Measurements from ENCODE around the gene ENGASE.
"Not testable (repeated sequence)": the region's sequence is repeated elsewhere in the genome, so short reads cannot be mapped to it uniquely, and the experiment has no call there.

ENGASE gene

DNA sequence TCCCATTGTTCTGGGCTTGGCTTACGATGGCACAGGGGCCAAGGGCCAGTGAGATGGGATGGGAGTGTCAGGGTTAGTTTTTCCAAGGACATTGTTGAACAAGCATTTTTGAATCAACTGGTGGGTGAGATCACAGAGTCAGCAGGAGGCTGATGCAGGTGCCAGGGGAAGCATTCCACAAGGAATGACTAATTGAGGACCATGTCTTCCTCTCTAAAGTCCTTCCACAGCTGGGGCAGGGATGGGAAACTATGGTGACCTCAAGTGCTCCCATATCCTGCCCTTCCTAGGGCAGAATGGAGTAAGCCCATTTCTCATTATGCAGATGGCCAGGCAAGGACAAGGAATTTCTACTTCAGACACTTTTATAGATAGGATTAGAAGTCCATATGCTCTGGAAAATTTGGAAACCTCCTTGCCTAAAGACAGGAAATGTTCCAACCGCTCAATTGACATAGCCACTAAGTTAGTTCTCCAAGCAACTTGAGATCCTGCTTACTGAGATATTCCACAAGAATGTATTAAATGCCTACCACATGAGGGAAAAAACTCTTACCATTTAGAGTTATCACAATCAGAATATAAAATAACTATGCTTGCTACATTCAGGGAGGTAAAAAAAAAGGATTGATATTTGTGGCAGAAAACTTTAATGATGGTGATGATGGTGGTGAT, 21.2 kb upstream of the ENGASE start:
- DNase-seq, result no peak

DNA sequence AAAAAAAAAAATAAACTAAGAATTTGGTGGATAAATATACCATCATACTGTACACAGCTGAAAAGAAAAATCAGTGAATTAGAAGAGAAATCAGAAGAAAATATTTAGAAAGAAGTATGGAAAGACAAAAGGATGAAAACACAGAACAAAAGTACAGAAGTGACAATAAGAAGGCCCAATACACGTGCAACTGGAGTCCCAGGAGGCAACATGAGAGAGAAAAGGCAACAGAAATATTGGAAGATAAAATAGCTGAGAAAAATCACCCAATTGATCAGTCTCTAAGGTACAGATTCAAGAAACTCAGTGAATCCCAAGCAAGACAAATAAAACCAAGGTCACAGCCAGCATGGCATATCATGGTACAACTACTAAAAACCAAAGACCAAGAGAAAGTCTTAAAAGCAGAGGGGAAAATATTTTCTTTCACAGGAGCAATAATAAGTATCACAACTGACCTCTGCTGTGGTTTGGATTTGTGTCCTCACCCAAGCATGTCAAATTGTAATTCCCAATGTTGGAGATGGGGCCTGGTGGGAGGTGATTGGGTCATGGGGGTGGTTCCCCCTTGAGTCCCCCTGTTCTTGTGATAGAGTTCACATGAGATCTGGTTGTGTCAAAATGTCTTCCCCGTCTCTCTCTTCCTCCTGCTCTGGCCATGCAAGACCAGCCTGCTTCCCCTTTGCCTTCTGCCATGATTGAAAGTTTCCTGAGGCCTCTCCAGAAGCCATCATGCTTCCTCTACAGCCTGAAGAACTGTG, 20.2 kb upstream of the ENGASE start:
- no peak for DNase-seq

DNA sequence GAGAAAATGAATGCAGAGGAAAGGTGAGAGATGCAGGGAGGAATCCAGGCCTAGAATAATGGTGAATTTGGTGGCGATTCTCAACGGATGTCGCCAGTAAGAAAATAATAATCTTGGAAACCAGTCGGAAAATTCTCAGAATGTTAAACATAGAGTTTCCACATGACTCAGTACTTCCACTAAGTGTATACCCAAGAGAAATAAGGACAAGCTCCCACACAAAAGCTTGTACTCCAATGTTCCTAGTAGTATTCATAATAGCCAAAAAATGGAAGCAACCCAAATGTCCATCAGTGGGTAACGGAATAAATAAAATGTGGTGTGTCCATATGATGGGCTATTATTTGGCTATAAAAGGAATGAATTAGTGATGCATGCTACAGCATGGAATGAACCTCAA, 19.4 kb upstream of the ENGASE start:
- no peak for DNase-seq

DNA sequence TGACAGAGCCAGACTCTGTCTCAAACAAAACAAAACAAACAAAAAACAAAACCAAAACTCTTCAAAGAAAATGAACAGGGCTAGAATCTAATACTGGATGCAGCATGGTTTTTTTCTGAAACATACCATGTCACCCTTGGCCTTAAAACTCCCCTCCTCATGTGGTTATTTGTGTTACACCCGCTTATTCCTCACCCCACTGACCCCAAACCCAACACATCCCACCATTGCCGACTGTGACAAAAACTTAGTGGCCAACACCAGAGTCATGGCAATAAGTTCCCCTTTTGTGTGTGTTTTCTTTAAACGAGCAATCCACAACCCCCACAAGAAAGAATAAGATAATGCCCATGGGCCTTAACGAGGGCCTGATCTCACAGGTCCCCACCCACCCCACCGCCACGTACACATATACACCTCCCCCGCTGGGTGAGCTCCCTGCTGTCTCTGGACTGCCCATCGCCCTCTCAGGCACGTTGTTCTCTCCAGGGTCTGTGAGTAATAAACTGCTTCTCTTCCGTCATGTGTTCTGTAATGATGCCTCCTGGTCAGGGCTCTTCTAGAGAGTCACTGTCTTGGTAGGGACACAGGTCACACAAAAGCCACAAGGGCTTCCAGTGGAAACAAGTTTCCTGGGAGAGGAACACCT, 16.8 kb upstream of the ENGASE start:
- no peak for DNase-seq

- no peak for DNase-seq
Observed at GRCh38 chr17:79062691-79063090, 11.9 kb upstream of the ENGASE start.

DNA sequence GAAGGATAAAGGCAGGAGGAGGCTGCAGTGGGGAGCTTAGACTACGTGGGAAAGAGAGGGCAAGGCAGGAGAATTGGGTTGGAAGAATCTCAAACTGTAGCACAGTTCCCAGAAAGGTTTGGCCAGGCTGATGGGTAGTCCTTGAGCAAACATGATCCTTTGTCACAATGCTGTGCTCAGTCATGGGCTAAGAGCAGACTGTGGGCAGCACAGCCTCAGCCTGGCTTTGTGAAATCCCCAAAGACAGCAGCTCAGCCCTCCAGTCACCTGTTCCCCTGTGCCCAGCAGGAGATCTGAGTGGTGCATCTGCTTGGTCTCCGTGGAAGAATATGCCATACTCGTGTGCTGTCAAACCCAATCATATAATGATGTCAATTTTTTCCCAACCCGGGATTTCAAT, 10.6 kb upstream of the ENGASE start:
- DNase-seq, result no peak

DNA sequence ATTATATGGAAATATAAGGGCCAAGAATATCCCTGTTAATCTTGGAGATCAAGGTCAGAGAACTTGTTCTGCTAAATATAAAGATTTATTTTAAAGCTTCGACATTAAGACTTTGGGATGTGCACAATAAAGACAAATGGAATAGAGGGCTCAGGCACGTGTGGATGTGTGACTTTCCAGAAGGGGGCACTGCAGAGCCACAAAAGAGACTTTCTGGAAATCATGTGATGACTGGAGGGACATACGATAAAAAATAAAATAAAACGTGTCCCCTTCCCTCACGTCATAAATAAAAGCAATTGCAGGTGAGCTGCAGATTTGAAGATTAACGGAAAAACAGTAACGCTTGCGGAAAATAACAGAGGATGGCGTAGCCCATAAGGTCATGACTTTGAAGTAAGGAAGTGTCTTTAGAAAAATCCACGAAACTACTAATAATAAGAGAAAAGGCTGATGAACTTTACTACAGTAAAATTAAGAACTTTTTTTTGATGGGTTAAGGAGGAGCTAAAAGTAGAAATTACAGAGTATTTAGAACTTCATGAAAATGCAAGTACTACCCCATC, 9.4 kb upstream of the ENGASE start:
- no peak for DNase-seq

DNA sequence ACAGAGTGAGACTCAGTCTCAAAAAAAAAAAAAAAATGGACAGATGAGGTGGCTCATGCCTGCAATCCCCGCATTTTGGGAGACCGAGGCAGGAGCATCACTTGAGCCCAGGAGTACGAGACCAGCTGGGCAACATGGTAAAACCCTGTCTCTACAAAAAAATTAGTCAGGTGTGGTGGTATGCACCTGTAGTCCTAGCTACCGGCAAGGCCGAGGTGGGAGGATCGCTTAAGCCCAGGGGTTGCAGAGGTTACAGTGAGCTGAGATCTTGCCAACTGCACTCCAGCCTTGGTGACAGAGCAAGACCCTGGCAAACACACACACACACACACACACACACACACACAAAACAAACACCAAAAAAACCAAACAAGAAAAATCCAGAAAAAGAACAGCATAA, 7.7 kb upstream of the ENGASE start:
- no peak for DNase-seq

DNA sequence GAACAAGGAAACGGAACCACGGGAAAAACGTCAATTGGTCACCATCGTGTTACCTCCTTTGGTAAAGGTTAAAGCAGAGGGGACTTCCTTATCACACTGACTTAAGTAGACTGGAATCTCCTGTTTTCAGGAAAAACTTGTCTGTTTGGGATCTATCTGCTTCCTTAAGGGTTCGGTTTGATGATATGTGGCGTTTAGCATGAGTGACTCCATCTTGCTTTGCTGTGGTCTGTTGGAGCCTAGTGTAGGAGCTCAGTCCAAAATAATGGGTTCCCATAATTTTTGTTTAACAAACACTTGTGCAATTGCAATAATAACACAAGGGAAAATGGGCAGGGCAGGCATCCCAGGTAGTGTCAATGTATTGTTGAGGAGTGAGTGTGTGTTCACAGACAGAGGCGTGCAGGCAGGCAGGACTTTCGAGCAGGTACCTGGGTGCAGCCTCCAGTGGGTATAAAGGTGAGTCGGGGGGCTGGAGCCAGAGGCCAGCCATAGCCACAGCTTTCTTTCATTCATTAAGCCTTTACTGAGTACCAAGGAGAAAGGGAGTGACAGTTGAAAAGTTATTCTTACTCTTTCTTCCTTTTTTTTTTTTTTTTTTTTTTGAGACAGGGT, 4.3 kb upstream of the ENGASE start:
- DNase-seq, result no peak

DNA sequence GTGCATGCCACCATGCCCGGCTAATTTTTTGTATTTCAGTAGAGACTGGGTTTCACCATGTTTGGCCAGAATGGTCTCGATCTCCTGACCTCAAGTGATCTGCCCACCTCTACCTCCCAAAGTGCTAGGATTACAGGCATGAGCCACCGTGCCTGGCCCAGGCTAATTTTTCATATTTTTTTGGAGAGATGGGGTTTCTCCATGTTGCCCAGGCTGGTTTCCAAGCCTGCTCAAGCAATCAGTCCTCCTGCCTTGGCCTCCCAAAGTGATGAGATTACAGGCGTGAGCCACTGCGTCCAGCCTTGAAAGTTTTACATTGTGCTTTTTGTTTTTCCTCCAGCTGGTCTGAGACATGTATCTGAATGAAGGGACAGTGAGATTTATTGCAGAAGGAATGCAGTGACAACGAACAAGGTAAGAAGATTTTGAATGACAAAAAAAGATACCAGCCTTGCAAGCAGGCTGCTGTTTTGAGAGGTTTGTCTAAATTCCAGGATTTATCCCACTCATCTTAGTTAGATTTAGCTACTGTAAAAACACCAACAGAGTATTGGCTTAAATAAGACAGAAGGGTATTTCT, 3.4 kb upstream of the ENGASE start:
- no peak for DNase-seq

- DNase-seq, result no peak
Observed at GRCh38 chr17:79072544-79072943, 2.1 kb upstream of the ENGASE start.

- no peak for DNase-seq
Observed at GRCh38 chr17:79073016-79073705, 1.5 kb upstream of the ENGASE start.

DNA sequence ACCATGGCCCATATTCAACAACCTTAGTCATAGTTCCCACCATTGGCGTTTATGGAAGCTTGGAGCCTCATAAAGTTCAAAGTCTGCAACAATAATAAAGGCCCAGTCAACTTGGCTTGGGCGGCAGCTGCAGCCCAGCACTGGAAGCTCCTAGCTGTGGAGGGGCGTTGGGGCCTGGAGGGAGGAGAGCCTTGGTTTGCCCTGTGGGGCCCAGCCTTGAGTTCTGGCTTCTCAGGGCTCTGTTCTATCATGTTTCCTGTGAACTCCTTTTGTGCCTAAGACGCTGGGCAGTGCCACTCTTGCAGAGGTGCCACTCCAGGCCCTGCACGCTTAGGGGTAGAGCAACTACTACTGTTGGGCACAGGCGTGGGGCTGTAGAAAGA, 927 bp upstream of the ENGASE start:
- no peak for DNase-seq

DNA sequence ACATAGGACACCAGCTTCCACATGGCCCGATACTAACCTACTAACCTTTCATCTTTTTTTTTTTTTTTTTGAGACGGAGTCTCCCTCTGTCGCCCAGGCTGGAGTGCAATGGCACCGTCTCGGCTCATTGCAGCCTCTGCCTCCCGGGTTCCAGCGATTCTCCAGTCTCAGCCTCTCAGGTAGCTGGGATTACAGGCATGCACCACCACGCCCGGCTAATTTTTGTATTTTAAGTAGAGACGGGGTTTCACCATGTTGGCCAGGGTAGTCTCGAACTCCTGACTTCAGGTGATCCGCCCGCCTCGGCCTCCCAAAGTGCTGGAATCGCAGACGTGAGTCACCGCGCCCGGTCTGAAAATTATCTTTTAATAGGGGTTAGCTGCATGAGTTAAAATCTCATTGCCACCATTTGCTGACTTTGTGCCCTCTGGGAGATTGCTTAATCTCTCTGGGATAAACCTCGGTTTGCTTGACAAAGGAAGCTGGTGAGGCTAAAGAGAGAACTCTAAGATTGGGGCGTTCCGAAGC, 439 bp upstream of the ENGASE start:
- not testable (repeated sequence) for DNase-seq

DNA sequence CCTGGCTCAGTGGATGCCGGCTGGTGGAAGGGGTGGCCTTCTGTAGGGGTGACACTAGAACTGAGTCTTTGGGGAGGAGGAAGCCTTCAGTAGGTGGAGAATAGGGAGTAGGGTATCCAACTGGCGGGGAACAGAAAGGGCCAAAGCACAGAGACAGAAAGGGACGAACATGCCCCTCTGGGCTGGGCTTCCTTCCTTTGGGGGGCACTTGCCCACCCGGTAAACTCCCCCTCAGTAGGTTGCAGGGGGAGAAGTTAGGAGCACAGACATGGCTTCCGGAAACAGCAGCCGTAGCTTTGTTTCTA, 774 bp downstream of the ENGASE start:
- no peak for DNase-seq

DNA sequence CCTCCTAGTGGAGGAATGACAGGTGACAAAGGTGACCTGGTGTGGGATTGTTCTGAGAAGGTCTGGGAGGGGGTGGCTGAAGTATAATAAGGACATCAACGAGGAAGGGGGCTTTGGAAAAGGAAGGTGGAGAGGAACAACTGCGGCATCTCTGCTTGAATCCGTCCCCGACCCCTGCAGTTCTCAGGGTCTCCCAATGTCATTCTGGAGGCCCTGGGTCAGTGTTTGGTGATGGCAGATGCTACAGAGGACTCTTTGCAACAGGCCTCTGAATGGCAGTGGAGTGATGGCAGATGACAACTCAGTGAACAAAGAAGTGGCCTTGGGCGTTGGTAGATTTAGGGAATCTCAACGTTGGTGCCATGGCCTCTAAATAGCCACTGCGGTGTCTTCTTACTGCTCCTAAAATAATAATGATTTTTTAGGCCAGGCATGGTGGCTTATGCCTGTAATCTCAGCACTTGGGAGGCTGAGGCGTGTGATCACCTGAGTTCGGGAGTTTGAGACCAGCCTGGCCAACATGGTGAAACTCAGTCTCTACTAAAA, 1.3 kb downstream of the ENGASE start:
- DNase-seq, result no peak

GRCh38 chr17:79077587-79077986, 3.0 kb downstream of the ENGASE start:
- DNase-seq, result no peak

DNA sequence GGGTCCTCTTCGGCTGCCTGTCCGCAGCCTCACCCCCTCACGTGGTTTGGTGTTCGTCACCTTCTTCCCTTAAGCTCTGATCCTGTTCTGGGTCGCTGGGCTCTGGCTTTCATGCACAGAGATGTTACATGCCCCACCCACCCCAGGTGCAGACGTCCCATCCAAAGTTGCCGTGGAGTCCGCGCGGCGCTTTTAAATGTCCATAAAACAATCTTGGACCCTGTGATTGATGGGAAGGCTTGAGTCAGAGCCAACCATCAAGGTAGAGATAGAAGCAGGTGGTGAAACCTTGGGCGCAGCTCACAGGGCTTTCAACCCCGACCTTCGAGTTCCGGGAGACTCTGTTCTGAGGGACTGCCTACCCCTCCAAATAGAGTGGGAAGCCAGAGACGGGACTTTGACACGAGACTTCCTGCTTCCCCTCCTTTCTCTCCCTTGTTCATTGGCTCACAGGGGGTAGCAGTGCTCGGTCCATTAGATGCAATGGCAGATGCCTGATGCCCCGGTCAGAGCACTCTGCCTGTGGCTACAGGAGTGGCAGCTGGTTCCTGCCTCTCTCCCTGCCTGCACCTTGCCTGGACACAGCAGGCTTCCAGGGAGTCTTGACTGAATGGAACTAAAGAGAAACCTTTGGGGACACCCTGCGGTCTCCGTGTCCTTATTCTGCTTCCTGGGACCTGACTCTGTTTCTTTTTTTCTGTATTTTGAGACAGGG, 4.0 kb downstream of the ENGASE start:
- no peak for DNase-seq

- no peak for DNase-seq
Observed at GRCh38 chr17:79079421-79080200, 5.0 kb downstream of the ENGASE start.

GRCh38 chr17:79080349-79080748, 5.7 kb downstream of the ENGASE start:
- DNase-seq, result no peak

Measured in cortex of kidney (tissue), 1 donor.